ENCODE measurements around the gene PTPN7. TPM values are rescaled to one million over a fixed set of nuclear protein-coding genes. Genes with fewer than 3 reads are reported as not detected.

PTPN7 gene
- total and polyA plus RNA-seq, 4 donors, result 0.75 to 7.0 (median 1.7) TPM

DNA sequence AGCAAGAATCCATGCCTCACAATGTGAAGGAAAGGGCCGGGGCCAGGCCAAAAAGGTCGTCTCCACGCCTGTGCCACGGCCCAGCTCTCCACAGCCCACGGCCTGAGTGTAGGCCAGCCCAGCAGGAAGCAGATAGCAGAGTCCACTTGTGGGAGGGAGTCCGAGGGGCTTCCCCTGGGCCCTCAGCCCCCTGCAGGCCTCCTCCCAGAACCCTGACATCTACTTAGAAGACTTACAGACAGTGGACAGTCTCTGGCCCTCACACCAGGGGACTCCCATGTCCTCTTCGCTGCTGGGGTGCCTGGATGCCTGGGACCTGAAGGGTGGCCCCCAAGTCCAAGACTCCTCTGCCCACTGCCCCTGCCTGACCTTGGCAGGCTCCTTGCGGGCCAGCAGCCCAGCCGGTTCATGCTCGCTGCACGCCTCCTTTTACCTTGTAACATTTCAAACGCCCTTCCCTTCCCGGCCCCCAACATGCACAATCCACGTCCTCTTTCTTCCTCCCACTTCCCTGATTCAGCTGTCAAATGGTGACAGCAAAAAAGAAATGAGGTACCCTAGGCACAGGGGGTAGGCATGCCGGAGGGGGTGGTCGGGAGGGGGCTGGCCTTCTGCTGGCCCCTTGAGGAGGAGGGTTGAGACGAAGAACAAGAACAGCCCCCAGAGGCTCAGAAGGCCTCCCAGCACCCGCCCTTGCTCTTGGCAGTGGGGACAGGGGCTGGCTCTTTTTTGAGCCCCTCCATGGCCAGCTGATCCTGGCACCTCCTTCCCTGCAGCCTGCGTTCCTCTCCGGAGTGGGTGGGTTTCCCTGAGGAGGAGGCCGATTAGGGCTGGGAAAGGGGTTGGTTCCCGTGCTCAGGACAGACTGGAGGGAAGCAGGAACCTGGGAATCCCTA lies 997 bp upstream of the PTPN7 start:
- Histone ChIP-seq H3K9me3 (ENCODE audit: control insufficient read depth in 4 of 4, low read length in 3 of 4) (no peaks in the 10 kb centered on the region), H3K4me3 (ENCODE audit: low read depth in 1 of 3, low read length in 3 of 3) (no peak overlapping the region), H3K27ac (ENCODE audit: low read depth in 1 of 2, low read length in 2 of 2) (peak overlapping the region; percentile 1 to 32)

DNA sequence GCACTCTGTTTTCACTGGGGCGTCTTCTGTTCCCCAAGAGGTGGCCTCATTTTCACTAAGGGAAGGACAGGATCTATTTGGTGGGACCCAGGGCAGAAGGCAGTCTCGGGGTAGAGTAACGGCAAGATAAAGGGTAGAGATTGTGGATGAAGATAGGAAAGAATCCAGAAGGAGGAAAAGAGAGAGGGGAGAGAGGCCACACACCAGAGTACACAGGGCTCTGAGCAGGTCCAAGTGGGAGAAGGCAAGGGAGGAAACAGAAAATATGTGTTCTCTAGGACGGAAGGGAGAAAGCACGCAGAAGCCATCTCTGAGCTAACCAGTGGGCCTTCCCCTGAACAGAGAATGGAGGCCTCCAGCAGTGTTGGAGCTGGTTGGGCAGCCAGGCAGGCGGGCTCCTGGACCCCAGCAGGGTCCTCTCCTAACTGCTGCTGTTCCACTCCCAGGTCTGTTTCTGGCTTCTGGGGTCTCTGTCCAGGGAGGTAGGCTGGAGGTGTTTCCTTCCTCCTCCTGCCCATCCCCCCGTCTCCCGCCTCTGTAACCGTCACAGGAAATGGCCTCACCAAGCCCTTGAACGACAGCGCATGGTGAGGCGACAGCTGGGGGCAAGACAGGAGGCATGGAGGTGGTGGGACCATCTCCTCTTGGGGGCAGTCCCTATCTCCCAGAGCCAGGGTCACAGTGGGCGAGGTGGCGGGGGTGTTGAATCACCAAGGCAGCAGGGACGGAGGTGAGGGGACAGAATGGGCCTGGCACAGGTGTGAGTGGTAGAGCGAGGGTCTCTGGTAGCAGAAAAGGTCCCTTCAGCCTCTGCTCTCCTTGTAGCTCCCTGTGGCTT lies 649 bp downstream of the PTPN7 start:
- H3K9me3 ChIP-seq (ENCODE audit: control insufficient read depth in 4 of 4, low read length in 3 of 4), result no peaks in the 10 kb centered on the region
- peak overlapping the region in 1 of 2 donors; percentile 33 for H3K9ac ChIP-seq (ENCODE audit: low read depth in 1 of 2, low read length in 2 of 2)
- no peak for DNase-seq (ENCODE audit: low spot score)
- H3K4me3 ChIP-seq (ENCODE audit: low read depth in 1 of 3, low read length in 3 of 3), result peak overlapping the region in 2 of 3 donors; percentile 3 to 7
- 78% methylated on average over 16 of the region's 16 CpGs for WGBS
- TF ChIP-seq, protein P1, sequence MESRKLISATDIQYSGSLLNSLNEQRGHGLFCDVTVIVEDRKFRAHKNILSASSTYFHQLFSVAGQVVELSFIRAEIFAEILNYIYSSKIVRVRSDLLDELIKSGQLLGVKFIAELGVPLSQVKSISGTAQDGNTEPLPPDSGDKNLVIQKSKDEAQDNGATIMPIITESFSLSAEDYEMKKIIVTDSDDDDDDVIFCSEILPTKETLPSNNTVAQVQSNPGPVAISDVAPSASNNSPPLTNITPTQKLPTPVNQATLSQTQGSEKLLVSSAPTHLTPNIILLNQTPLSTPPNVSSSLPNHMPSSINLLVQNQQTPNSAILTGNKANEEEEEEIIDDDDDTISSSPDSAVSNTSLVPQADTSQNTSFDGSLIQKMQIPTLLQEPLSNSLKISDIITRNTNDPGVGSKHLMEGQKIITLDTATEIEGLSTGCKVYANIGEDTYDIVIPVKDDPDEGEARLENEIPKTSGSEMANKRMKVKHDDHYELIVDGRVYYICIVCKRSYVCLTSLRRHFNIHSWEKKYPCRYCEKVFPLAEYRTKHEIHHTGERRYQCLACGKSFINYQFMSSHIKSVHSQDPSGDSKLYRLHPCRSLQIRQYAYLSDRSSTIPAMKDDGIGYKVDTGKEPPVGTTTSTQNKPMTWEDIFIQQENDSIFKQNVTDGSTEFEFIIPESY (IDR thresholded peaks at IDR 0.05), result no peak
- TF ChIP-seq, protein P2, sequence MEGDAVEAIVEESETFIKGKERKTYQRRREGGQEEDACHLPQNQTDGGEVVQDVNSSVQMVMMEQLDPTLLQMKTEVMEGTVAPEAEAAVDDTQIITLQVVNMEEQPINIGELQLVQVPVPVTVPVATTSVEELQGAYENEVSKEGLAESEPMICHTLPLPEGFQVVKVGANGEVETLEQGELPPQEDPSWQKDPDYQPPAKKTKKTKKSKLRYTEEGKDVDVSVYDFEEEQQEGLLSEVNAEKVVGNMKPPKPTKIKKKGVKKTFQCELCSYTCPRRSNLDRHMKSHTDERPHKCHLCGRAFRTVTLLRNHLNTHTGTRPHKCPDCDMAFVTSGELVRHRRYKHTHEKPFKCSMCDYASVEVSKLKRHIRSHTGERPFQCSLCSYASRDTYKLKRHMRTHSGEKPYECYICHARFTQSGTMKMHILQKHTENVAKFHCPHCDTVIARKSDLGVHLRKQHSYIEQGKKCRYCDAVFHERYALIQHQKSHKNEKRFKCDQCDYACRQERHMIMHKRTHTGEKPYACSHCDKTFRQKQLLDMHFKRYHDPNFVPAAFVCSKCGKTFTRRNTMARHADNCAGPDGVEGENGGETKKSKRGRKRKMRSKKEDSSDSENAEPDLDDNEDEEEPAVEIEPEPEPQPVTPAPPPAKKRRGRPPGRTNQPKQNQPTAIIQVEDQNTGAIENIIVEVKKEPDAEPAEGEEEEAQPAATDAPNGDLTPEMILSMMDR (IDR thresholded peaks at IDR 0.05; ENCODE audit: low read depth, low read length, missing input control), result no peak
- TF ChIP-seq HNF4A (conservative IDR thresholded peaks at IDR 0.05) (no peak), YY1 (IDR thresholded peaks at IDR 0.05) (no peak), HNF4G (IDR thresholded peaks at IDR 0.05) (no peak), SP1 (IDR thresholded peaks at IDR 0.05) (no peak), RXRA (IDR thresholded peaks at IDR 0.05) (no peak), NR2F2 (IDR thresholded peaks at IDR 0.05) (no peak), FOXA2 (IDR thresholded peaks at IDR 0.05) (no peak), FOXA1 (IDR thresholded peaks at IDR 0.05) (no peak), JUND (IDR thresholded peaks at IDR 0.05) (no peak), TAF1 (conservative IDR thresholded peaks at IDR 0.05) (no peak), GABPA (IDR thresholded peaks at IDR 0.05 in 1 of 2, conservative IDR thresholded peaks at IDR 0.05 in 1 of 2) (no peak), RAD21 (IDR thresholded peaks at IDR 0.05) (no peak)
- TF ChIP-seq, protein P3, sequence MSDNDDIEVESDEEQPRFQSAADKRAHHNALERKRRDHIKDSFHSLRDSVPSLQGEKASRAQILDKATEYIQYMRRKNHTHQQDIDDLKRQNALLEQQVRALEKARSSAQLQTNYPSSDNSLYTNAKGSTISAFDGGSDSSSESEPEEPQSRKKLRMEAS (IDR thresholded peaks at IDR 0.05), result no peak
- TF ChIP-seq, protein P4, sequence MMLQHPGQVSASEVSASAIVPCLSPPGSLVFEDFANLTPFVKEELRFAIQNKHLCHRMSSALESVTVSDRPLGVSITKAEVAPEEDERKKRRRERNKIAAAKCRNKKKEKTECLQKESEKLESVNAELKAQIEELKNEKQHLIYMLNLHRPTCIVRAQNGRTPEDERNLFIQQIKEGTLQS (IDR thresholded peaks at IDR 0.05), result no peak
- TF ChIP-seq, protein P5, sequence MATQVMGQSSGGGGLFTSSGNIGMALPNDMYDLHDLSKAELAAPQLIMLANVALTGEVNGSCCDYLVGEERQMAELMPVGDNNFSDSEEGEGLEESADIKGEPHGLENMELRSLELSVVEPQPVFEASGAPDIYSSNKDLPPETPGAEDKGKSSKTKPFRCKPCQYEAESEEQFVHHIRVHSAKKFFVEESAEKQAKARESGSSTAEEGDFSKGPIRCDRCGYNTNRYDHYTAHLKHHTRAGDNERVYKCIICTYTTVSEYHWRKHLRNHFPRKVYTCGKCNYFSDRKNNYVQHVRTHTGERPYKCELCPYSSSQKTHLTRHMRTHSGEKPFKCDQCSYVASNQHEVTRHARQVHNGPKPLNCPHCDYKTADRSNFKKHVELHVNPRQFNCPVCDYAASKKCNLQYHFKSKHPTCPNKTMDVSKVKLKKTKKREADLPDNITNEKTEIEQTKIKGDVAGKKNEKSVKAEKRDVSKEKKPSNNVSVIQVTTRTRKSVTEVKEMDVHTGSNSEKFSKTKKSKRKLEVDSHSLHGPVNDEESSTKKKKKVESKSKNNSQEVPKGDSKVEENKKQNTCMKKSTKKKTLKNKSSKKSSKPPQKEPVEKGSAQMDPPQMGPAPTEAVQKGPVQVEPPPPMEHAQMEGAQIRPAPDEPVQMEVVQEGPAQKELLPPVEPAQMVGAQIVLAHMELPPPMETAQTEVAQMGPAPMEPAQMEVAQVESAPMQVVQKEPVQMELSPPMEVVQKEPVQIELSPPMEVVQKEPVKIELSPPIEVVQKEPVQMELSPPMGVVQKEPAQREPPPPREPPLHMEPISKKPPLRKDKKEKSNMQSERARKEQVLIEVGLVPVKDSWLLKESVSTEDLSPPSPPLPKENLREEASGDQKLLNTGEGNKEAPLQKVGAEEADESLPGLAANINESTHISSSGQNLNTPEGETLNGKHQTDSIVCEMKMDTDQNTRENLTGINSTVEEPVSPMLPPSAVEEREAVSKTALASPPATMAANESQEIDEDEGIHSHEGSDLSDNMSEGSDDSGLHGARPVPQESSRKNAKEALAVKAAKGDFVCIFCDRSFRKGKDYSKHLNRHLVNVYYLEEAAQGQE (IDR thresholded peaks at IDR 0.05), result no peak
- peak overlapping the region; percentile 18 to 48 for H3K27ac ChIP-seq (ENCODE audit: low read depth in 1 of 2, low read length in 2 of 2)
- H3K27me3 ChIP-seq (ENCODE audit: control insufficient read depth in 4 of 4, insufficient read depth in 4 of 4, low read length in 3 of 4), result no peaks in the 10 kb centered on the region
- peaks cover 0 to 9% (median 2%) of the 10 kb centered on the region in 4 donors for H3K4me1 ChIP-seq (ENCODE audit: control insufficient read depth in 4 of 4, insufficient read depth in 4 of 4, low read length in 3 of 4)
- no peaks in the 10 kb centered on the region for H3K36me3 ChIP-seq (ENCODE audit: control insufficient read depth in 4 of 4, insufficient read depth in 3 of 4, low read depth in 1 of 4, low read length in 3 of 4)

More for the DNA sequence above, 997 bp upstream of the PTPN7 start:
- no peaks in the 10 kb centered on the region for H3K36me3 ChIP-seq (ENCODE audit: control insufficient read depth in 4 of 4, insufficient read depth in 3 of 4, low read depth in 1 of 4, low read length in 3 of 4)
- 78% methylated on average over 22 of the region's 22 CpGs for WGBS
- TF ChIP-seq YY1 (IDR thresholded peaks at IDR 0.05), result no peak
- no peak for TF ChIP-seq FOXA2 (IDR thresholded peaks at IDR 0.05)
- TF ChIP-seq, protein P2 (IDR thresholded peaks at IDR 0.05; ENCODE audit: low read depth, low read length, missing input control), result no peak
- H3K9ac ChIP-seq (ENCODE audit: low read depth in 1 of 2, low read length in 2 of 2), result no peak overlapping the region
- DNase-seq (ENCODE audit: low spot score), result no peak
- peaks cover 0 to 3% (median under 1%) of the 10 kb centered on the region in 4 donors for H3K4me1 ChIP-seq (ENCODE audit: control insufficient read depth in 4 of 4, insufficient read depth in 4 of 4, low read length in 3 of 4)
- H3K27me3 ChIP-seq (ENCODE audit: control insufficient read depth in 4 of 4, insufficient read depth in 4 of 4, low read length in 3 of 4), result no peaks in the 10 kb centered on the region

Data from liver (tissue), 9 donors.